ENCODE results near the gene IRF9.

DNA sequence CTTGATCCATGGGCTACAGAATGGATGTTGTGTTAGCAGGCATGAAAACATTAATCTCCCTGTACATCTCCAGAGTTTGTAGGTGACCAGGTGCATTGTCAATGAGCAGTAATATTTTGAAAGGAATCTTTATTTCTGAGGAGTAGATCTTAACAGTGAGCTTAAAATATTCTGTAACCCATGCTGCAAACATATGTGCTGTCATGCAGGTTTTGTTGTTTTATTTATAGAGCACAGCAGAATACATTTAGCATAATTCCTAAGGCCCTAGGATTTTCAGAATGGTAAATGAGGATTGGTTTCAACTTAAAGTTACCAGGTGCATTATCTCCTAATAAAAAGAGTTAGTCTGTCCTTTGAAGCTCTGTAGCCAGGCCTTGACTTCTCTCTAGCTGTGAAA, 34.1 kb upstream of the IRF9 start:
- TF ChIP-seq YY1 (IDR thresholded peaks at IDR 0.05; ENCODE audit: insufficient read depth, insufficient read length) (no peak), SUZ12 (IDR thresholded peaks at IDR 0.05; ENCODE audit: extremely low read depth, insufficient read depth, insufficient read length) (no peak)
